Ishikawa (cell line): Measurements from ENCODE around the gene TRIM71.

ENCODE experiments used
- CEBPB ChIP-seq: IDR thresholded peaks from 2 replicates; pipeline ENCODE4 v1.6.1; 2012
- CREB1 ChIP-seq: IDR thresholded peaks from 2 replicates; pipeline ENCODE4 v1.6.1; 2012; ENCODE audit warnings: low read depth
- EGR1 ChIP-seq: IDR thresholded peaks from 2 replicates; pipeline ENCODE4 v1.6.1; 2012
- EP300 ChIP-seq: IDR thresholded peaks from 2 replicates; pipeline ENCODE4 v1.6.1; 2012; ENCODE audit warnings: borderline replicate concordance
- FOXM1 ChIP-seq: IDR thresholded peaks from 2 replicates; pipeline ENCODE4 v1.6.1; 2012; ENCODE audit warnings: low read depth, borderline replicate concordance
- NFIC ChIP-seq: IDR thresholded peaks from 2 replicates; pipeline ENCODE4 v1.6.1; 2012
- RAD21 ChIP-seq: IDR thresholded peaks from 2 replicates; pipeline ENCODE4 v1.6.1; 2012; ENCODE audit warnings: low read depth
- TAF1 ChIP-seq: IDR thresholded peaks from 2 replicates; pipeline ENCODE4 v1.6.1; 2012; ENCODE audit warnings: low read depth, mild to moderate bottlenecking
- TCF12 ChIP-seq: IDR thresholded peaks from 2 replicates; pipeline ENCODE4 v1.6.1; 2012; ENCODE audit warnings: low read depth
- TEAD4 ChIP-seq: IDR thresholded peaks from 2 replicates; pipeline ENCODE4 v1.6.1; 2012
- YY1 ChIP-seq: IDR thresholded peaks from 2 replicates; pipeline ENCODE4 v1.6.1; 2012; ENCODE audit warnings: low read depth
- ZBTB7A ChIP-seq: IDR thresholded peaks from 2 replicates; pipeline ENCODE4 v1.6.1; 2012; ENCODE audit warnings: low read depth
- TF ChIP-seq, protein P1 (sequence below): IDR thresholded peaks from 2 replicates; pipeline ENCODE4 v1.6.1; 2012; ENCODE audit warnings: low read depth, mild to moderate bottlenecking
- TF ChIP-seq, protein P2 (sequence below): IDR thresholded peaks from 2 replicates; pipeline ENCODE4 v1.6.1; 2012
- TF ChIP-seq, protein P3 (sequence below): IDR thresholded peaks from 2 replicates; pipeline ENCODE4 v1.6.1; 2012

The TRIM71 gene

DNA sequence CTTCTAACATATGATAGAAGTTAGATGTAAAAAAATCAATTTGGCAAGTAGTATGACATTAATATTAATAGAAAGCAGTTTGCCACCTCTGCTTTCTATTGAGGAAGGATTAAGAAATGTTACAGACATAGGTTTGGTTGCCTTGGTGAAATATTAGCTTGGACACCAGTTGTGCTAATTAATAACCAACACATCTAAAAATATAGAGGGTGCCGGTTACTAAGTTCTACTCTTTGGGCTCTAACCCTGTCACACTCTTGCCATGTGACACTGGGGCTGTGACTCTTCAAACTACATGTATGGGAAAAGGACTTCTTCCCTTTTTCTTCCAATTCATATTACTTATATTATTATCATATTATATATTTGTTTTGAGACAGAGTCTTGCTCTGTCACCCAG, 64.4 kb downstream of the TRIM71 start:
- TF ChIP-seq, protein P1, sequence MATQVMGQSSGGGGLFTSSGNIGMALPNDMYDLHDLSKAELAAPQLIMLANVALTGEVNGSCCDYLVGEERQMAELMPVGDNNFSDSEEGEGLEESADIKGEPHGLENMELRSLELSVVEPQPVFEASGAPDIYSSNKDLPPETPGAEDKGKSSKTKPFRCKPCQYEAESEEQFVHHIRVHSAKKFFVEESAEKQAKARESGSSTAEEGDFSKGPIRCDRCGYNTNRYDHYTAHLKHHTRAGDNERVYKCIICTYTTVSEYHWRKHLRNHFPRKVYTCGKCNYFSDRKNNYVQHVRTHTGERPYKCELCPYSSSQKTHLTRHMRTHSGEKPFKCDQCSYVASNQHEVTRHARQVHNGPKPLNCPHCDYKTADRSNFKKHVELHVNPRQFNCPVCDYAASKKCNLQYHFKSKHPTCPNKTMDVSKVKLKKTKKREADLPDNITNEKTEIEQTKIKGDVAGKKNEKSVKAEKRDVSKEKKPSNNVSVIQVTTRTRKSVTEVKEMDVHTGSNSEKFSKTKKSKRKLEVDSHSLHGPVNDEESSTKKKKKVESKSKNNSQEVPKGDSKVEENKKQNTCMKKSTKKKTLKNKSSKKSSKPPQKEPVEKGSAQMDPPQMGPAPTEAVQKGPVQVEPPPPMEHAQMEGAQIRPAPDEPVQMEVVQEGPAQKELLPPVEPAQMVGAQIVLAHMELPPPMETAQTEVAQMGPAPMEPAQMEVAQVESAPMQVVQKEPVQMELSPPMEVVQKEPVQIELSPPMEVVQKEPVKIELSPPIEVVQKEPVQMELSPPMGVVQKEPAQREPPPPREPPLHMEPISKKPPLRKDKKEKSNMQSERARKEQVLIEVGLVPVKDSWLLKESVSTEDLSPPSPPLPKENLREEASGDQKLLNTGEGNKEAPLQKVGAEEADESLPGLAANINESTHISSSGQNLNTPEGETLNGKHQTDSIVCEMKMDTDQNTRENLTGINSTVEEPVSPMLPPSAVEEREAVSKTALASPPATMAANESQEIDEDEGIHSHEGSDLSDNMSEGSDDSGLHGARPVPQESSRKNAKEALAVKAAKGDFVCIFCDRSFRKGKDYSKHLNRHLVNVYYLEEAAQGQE, result no peak
- TF ChIP-seq RAD21 (no peak), EGR1 (no peak), ZBTB7A (no peak), FOXM1 (no peak), TEAD4 (no peak), CEBPB (no peak), EP300 (no peak), YY1 (no peak), TCF12 (no peak), TAF1 (no peak), CREB1 (no peak), NFIC (no peak)
- TF ChIP-seq, protein P2, sequence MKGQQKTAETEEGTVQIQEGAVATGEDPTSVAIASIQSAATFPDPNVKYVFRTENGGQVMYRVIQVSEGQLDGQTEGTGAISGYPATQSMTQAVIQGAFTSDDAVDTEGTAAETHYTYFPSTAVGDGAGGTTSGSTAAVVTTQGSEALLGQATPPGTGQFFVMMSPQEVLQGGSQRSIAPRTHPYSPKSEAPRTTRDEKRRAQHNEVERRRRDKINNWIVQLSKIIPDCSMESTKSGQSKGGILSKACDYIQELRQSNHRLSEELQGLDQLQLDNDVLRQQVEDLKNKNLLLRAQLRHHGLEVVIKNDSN, result no peak
- TF ChIP-seq, protein P3, sequence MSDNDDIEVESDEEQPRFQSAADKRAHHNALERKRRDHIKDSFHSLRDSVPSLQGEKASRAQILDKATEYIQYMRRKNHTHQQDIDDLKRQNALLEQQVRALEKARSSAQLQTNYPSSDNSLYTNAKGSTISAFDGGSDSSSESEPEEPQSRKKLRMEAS, result no peak

DNA sequence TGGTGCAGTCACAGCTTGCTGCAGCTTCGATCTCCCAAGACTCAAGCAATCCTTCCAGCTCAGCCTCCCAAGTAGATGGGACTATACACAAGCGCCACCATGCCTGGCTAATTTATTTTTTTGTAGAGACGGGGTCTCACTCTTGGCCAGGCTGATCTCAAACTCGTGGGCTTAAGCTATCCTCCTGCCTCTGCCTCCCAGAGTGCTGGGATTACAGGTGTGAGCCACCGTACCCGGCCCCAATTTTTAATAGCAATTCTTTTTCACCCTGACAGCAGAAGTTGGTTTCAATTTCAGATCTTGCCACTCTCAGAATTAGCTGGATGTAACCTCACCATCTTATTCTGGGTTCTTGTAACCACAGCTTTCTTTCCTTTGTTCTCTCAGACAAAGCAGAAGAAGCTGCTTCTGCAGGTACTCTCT, 64.8 kb downstream of the TRIM71 start:
- TF ChIP-seq, protein P3, result no peak
- TF ChIP-seq, protein P1, result no peak

DNA sequence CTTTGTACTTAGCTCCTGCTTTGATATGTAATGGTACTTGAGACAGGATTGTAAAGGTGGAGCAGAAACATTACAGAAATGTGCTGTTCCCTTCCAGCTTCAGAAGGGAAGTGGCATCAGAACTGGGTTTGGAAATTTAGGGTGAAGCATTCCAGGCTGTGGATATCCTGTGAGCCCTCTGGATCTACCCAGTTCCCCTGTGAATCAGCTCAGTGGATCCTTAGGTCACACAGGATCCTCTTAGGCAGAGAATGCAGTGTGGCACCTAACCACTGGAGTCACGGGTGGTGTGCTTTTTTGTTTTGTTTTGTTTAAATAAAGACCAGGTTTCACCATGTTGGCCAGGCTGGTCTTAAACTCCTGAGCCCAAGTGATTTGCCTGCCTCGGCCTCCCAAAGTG, 66.0 kb downstream of the TRIM71 start:
- TF ChIP-seq CREB1 (no peak), CEBPB (no peak), EP300 (no peak), RAD21 (no peak), ZBTB7A (no peak), NFIC (no peak), TEAD4 (no peak), EGR1 (no peak), TAF1 (no peak), TCF12 (no peak), FOXM1 (no peak)
- TF ChIP-seq, protein P1, result no peak
- TF ChIP-seq, protein P3, result no peak
- TF ChIP-seq, protein P2, result no peak

DNA sequence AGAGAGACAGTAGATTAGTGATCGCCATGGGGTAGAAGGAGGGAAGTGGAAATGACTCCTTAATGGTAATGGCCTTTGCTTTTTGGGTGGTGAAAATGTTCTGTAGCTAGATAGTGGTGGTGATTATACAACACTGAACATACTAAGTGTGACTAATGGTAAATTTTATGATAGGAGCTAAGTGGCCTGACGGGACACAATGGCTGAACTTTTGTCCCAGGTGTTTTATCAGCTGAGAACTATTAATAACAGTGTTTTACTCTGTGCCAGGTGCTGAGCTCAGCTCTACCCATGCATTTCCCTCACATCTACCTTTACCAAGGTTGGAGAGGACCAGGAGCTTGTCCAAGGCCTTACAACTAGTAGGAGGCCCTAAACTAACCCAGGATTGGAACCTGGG, 66.8 kb downstream of the TRIM71 start:
- no peak for TF ChIP-seq ZBTB7A
- TF ChIP-seq CEBPB, result no peak
- TF ChIP-seq, protein P1, result no peak
- TF ChIP-seq TCF12, result no peak
- TF ChIP-seq EP300, result no peak
- TF ChIP-seq, protein P3, result no peak
- TF ChIP-seq EGR1, result no peak
- no peak for TF ChIP-seq YY1
- TF ChIP-seq, protein P2, result no peak
- TF ChIP-seq CREB1, result no peak
- no peak for TF ChIP-seq FOXM1
- TF ChIP-seq TEAD4, result no peak
